Stimulated activated CD4-positive, alpha-beta T cell treated with anti-CD3 and anti-CD28 coated beads, Interleukin-12 subunit alpha, Interleukin-12 subunit beta, amount 100 ng/mL, for 48 hours (primary cell): ENCODE measurements around the gene PIEZO2.
"Not testable (repeated sequence)": the region's sequence is repeated elsewhere in the genome, so short reads cannot be mapped to it uniquely, and the experiment has no call there.

ENCODE experiments used
- DNase-seq, 3 donors: peaks; one replicate each; pipeline ENCODE4 v3.0.0-alpha.2; 2020; ENCODE audit warnings: low read depth in 2 of 3, low spot score in 1 of 3

The PIEZO2 gene

DNA sequence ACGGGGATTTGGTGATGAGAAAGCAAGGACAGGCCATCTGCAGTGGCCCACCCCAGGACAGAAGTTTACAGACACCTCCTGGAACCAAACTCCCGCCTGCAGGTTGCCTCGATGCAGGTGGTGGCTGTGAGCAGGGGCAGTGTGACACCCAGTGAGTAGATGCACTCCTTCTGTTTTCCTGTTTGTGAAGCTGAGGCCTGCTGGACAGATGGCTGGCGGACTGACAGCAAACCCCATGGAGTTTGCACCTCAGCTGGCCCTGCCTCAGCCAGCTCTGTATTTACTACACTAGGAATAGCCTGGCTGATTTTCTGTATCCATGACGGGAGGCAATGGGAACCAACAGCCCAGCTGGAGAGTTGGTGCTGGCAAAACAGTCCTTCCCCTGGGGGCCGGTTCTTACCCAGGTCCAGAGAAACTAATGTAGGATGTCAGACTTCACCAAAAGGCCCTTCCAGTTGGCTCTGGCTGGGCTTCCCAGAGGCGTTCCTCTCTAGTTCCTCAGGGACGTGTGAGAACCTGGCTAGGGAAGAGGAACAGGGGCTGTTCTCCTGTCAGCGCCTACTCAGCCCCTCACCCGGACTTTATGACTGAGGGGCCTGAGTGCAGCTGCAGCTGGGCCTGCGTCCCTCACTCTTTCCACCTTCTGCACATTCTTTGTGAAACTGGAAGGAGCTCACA is 511.4 kb downstream of the PIEZO2 start:
- not testable (repeated sequence) for DNase-seq

GRCh38 chr18:10629076-10629475 is 520.3 kb downstream of the PIEZO2 start:
- not testable (repeated sequence) for DNase-seq

GRCh38 chr18:10626606-10627213 is 522.7 kb downstream of the PIEZO2 start:
- DNase-seq = not testable (repeated sequence)

DNA sequence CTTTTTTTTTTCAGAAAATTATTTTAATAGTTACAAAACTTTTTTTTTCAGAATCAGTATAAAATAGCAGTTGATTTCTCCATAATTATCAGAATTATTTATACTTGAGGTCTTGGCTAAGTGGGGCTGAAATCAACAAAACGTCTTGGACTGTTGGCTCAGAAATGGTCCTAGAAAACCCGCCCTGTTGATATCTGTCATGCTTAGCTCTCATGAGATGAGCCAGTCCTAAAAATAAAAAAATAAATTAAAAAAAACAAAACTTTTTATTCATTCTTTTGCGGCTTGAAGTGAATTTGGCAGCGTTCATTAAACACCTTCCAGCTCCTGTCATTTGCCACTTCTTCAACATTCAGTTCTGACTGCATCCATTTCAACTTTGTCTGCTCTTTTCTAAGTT is 525.8 kb downstream of the PIEZO2 start:
- not testable (repeated sequence) for DNase-seq

DNA sequence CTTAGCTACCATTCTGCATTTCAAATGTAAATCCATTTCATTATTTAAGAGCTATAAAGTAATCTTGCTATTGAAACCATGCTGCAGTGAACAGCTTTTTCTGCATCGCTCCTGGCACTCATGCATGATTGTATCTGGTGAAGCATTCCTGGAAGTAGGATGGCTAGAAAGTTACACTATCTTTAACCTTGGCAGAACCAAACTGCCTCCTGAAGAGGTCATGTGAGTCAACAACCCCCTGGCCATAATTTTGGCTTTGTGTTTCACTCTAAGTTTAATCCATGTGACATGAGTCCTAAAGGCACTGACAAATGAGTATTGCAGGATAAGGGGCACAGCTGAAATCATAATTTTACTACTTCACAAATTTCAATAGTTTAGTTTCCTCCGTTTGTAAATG is 526.4 kb downstream of the PIEZO2 start:
- not testable (repeated sequence) for DNase-seq

GRCh38 chr18:10620670-10621329 is 528.6 kb downstream of the PIEZO2 start:
- DNase-seq = not testable (repeated sequence)
